Natural killer cell (primary cell): ENCODE measurements around the gene BAG2. TPM values are rescaled to one million over a fixed set of nuclear protein-coding genes. Genes with fewer than 3 reads are reported as not detected.
A peak's percentile ranks its signal among the peaks of the same experiment; 100 is the strongest.

ENCODE experiments used
- ATAC-seq, 3 donors: fragments of 150-1000 bp in 2 of 3; fragments of 200-7000 bp in 1 of 3; cut with Tn5 transposase; 1 replicate in 1 of 3; 2 replicates in 2 of 3; pipeline ENCODE4 v1.10.0; 2021; ENCODE audit warnings: mild to moderate bottlenecking in 2 of 3, moderate library complexity in 2 of 3
- DNase-seq, 2 donors: peaks; one replicate each; pipeline versions ENCODE4 v3.0.0 to v3.0.0-alpha.2; 2013 to 2021; ENCODE audit warnings: mixed read lengths in 1 of 2
- H3K27ac ChIP-seq: one replicate; pipeline ENCODE4 v1.5.1; 2013; ENCODE audit warnings: mild to moderate bottlenecking, low read length
- H3K27me3 ChIP-seq: one replicate; pipeline ENCODE4 v1.6.1; 2013; ENCODE audit warnings: low read length; ENCODE audit not compliant: control insufficient read depth, insufficient read depth
- H3K36me3 ChIP-seq: one replicate; pipeline ENCODE4 v1.6.1; 2013; ENCODE audit warnings: low read length; ENCODE audit not compliant: control insufficient read depth, insufficient read depth
- H3K4me1 ChIP-seq: one replicate; pipeline ENCODE4 v1.6.1; 2013; ENCODE audit warnings: low read length; ENCODE audit not compliant: control insufficient read depth, insufficient read depth
- H3K4me3 ChIP-seq: one replicate; pipeline ENCODE4 v1.5.1; 2013; ENCODE audit warnings: low read length
- H3K9me3 ChIP-seq: one replicate; pipeline ENCODE4 v1.6.1; 2013; ENCODE audit warnings: low read length; ENCODE audit not compliant: control insufficient read depth, insufficient read depth
- H3K27ac Mint-ChIP-seq, 2 donors: one replicate each; pipeline ENCODE4 v1.8.0; 2022; ENCODE audit warnings: mild to moderate bottlenecking in 2 of 2, mixed read lengths in 2 of 2, moderate library complexity in 1 of 2
- H3K27me3 Mint-ChIP-seq, 2 donors: one replicate each; pipeline ENCODE4 v1.8.0; 2022; ENCODE audit warnings: low read depth in 2 of 2, mixed read lengths in 2 of 2
- H3K36me3 Mint-ChIP-seq: one replicate; pipeline ENCODE4 v1.8.0; 2022; ENCODE audit warnings: mixed read lengths
- H3K4me1 Mint-ChIP-seq, 2 donors: one replicate each; pipeline ENCODE4 v1.8.0; 2022; ENCODE audit warnings: mixed read lengths in 2 of 2
- H3K4me3 Mint-ChIP-seq: one replicate; pipeline ENCODE4 v1.8.0; 2022; ENCODE audit warnings: mild to moderate bottlenecking, moderate library complexity, mixed read lengths
- H3K9me3 Mint-ChIP-seq, 2 donors: one replicate each; pipeline ENCODE4 v1.8.0; 2022; ENCODE audit warnings: mixed read lengths in 2 of 2
- WGBS: methylation state at CpG from one replicate; pipeline ENCODE4 v1.1.7; 2013; ENCODE audit warnings: missing lambda C conversion rate; ENCODE audit not compliant: insufficient coverage; 5-methylcytosine and 5-hydroxymethylcytosine counted together
- intact Hi-C: fragments of 100-400 bp; cut with micrococcal nuclease; formaldehyde crosslinking; loops from one replicate; pipeline ENCODE4 v1.14.2; 2022
- total RNA-seq, 4 donors: library from RNA; stranded (reverse); fragments of 120-200 nt in 1 of 4; gene quantifications; one replicate each; pipeline versions ENCODE4 v1.2.3 to v1.2.4, GENCODE V29; 2013 to 2022
- TF ChIP-seq, protein P1 (sequence below): fragments of 200-600 bp; IDR thresholded peaks from one replicate; pipeline ENCODE4 v1.8.0; 2022; ENCODE audit warnings: antibody characterized with exemption

BAG2 gene
- total RNA-seq, 3 donors from 2014 or later (not counting 1 experiment from before 2014, with no cell fraction given) = 2.8 to 3.6 (median 3.2) TPM

DNA sequence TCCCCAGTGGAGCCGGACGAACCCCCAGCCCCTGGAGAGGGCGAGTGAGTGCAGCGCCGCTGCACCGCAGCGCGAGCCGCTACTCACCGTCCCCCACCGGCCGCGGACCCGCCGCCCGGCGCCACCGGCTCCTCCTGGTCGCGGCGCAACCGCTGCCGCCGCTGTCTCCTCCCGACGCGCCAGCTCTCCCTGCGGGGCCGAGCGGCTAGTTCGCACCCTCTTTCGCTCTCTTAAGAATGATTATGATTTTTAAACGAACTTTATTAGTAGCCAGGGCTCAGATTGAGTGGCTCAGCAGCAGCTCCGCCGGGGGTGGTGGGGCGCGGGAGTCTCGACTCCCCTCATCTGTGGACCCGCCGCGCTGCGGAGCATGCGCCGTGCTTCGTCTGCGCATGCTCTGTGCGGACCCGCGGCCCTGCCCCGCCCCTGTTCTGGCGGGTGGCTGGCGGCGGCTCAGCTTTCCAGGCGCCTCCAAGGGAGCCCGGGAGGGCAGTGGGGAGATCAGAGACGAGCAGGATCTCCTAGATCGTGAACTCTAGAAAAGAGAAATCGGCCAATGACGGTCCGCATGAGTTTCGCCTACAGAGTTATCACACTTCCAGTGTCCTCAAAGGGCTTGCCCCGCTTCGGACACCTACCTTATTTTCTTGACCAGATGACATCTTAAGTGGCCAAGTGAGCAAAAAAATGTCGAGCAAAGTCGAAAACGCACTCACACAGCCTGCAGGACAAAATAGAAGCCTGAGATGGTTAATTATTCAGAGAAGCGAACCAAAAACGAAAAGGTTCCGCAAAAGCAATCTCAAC, 50.0 kb downstream of the BAG2 start, which contains the start of gene RAB23:
RAB23 (minus strand) TSS at position 372 of the 807 bp plus-strand sequence. CDS start 11,927 bp downstream, outside the sequence.
- WGBS = under 1% methylated on average over 67 of the region's 69 CpGs
- TF ChIP-seq, protein P1, sequence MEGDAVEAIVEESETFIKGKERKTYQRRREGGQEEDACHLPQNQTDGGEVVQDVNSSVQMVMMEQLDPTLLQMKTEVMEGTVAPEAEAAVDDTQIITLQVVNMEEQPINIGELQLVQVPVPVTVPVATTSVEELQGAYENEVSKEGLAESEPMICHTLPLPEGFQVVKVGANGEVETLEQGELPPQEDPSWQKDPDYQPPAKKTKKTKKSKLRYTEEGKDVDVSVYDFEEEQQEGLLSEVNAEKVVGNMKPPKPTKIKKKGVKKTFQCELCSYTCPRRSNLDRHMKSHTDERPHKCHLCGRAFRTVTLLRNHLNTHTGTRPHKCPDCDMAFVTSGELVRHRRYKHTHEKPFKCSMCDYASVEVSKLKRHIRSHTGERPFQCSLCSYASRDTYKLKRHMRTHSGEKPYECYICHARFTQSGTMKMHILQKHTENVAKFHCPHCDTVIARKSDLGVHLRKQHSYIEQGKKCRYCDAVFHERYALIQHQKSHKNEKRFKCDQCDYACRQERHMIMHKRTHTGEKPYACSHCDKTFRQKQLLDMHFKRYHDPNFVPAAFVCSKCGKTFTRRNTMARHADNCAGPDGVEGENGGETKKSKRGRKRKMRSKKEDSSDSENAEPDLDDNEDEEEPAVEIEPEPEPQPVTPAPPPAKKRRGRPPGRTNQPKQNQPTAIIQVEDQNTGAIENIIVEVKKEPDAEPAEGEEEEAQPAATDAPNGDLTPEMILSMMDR = no peak
- H3K9me3 ChIP-seq = no peaks in the 10 kb centered on the region
- intact Hi-C loops = loop anchor here (1.0 to 5.0 kb wide), 3 partner anchors 50 to 175 kb away; partner anchors contain the start of genes BAG2 and KIAA1586
- peaks cover 11% of the 10 kb centered on the region in 2 donors for H3K4me1 Mint-ChIP-seq
- H3K36me3 ChIP-seq = no peaks in the 10 kb centered on the region
- peaks cover 7% of the 10 kb centered on the region for H3K4me1 ChIP-seq
- H3K36me3 Mint-ChIP-seq = no peaks in the 10 kb centered on the region
- H3K4me3 Mint-ChIP-seq = peak within 1 kb of the TSS; percentile 99
- ATAC-seq = peak; percentile 90 to 91 (median 91)
- peak within 1 kb of the TSS; percentile 36 for H3K27ac ChIP-seq
- H3K27ac Mint-ChIP-seq = peak within 1 kb of the TSS; percentile 82 to 94
- peaks cover 11% of the 10 kb centered on the region for H3K27me3 ChIP-seq
- H3K9me3 Mint-ChIP-seq = no peaks in the 10 kb centered on the region
- H3K4me3 ChIP-seq = peak within 1 kb of the TSS; percentile 98
- H3K27me3 Mint-ChIP-seq = peaks cover 24 to 37% of the 10 kb centered on the region in 2 donors
- peak; percentile 83 to 93 for DNase-seq

DNA sequence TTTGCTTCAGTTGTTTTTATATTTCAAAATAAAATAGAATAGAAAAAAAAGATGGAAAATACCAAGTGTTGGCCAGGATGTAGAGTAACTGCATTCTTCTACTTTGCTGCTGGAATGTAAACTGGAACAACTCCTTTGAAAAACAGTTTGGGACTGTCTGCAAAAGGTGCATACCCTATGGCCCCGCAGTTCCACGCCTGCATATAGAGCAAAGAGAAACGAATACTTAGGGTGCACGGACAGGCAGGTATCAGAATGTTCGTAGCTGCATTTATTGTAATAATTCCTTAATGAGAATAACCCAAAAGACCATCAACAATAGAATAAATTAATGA, 50.6 kb downstream of the BAG2 start:
- no peaks in the 10 kb centered on the region for H3K9me3 Mint-ChIP-seq
- Histone ChIP-seq H3K4me1 (peaks cover 7% of the 10 kb centered on the region), H3K27me3 (peaks cover 11% of the 10 kb centered on the region), H3K9me3 (no peaks in the 10 kb centered on the region), H3K36me3 (no peaks in the 10 kb centered on the region), H3K4me3 (peak overlapping the region; percentile 98), H3K27ac (no peak overlapping the region)
- intact Hi-C loops = loop anchor here (2.0 to 5.0 kb wide), 2 partner anchors 134 to 175 kb away; partner anchors contain the start of gene KIAA1586
- peaks cover 21 to 37% of the 10 kb centered on the region in 2 donors for H3K27me3 Mint-ChIP-seq
- peak in 1 of 2 donors; percentile 43 for DNase-seq
- H3K36me3 Mint-ChIP-seq = no peaks in the 10 kb centered on the region
- TF ChIP-seq, protein P1 = no peak
- WGBS = 31% methylated on average over 5 of the region's 5 CpGs
- H3K4me1 Mint-ChIP-seq = peaks cover 11% of the 10 kb centered on the region in 2 donors
- peak overlapping the region in 1 of 2 donors; percentile 94 for H3K27ac Mint-ChIP-seq
- no peak for ATAC-seq
- peak overlapping the region; percentile 99 for H3K4me3 Mint-ChIP-seq

DNA sequence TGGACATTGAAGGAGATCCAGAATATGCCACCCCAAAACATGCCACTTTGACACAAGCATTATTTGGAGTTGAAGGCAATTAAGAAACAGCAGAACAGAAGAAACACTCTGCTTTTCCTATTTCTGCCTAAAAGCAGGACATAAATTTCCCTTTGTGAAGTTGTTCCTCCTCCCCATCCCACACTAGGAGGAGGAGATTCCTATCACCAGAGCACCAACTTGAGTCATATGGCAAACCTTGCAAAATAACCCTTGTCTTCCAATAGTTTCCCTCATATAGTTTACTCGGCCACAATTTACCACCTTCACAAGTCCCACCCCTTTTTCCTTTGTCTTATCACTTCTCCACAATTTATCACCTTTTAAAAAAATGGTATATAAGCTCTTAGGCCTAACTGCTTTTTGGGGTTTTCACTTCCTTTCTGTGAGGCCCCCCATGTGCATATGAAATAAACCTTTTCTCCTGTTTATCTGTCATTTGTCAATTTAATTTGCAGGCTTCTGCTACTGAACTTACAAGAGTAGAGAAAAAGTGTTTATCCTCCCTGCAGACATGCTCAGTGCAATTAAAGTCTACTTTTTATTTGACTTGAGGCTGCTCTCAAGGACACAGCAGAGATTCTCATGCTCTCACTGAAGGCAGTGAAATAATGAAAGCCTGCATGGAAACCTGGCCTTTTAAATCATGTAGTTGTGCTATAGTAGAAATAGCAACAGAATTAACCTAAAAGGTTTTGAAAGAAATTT, 52.8 kb downstream of the BAG2 start:
- WGBS = 10% methylated on average over 1 of the region's 1 CpG
- Histone ChIP-seq H3K36me3 (no peaks in the 10 kb centered on the region), H3K9me3 (no peaks in the 10 kb centered on the region), H3K4me1 (peaks cover 7% of the 10 kb centered on the region), H3K4me3 (no peak overlapping the region), H3K27me3 (peaks cover 10% of the 10 kb centered on the region), H3K27ac (no peak overlapping the region)
- intact Hi-C loops = loop anchor here (5.0 kb wide), 1 partner anchor 178 kb away; the partner anchor contains the start of gene KIAA1586
- H3K9me3 Mint-ChIP-seq = no peaks in the 10 kb centered on the region
- peaks cover 11% of the 10 kb centered on the region in 2 donors for H3K4me1 Mint-ChIP-seq
- no peaks in the 10 kb centered on the region for H3K36me3 Mint-ChIP-seq
- H3K27ac Mint-ChIP-seq = no peak overlapping the region
- no peak for DNase-seq
- no peak for ATAC-seq
- peaks cover 25 to 30% of the 10 kb centered on the region in 2 donors for H3K27me3 Mint-ChIP-seq
- TF ChIP-seq, protein P1 = no peak
- no peak overlapping the region for H3K4me3 Mint-ChIP-seq
